Measurements from ENCODE around the gene CPEB2. TPM values are rescaled to one million over a fixed set of nuclear protein-coding genes. Genes with fewer than 3 reads are reported as not detected.

CPEB2 gene
- total and polyA plus RNA-seq, 2 of the 8 experiments (the other 6 are each of a cell fraction or from before 2014, with no cell fraction given): 0.39 to 1.9 TPM

- Histone ChIP-seq H3K9me3 (ENCODE audit: insufficient read depth in 2 of 2, low read depth in 1 of 2, low read length in 1 of 2) (no peaks in the 10 kb centered on the region), H3K79me2 (ENCODE audit: control insufficient read depth in 1 of 2, insufficient read depth in 2 of 2, low read length in 2 of 2) (no peaks in the 10 kb centered on the region), H2AFZ (ENCODE audit: low read length) (no peak overlapping the region), H4K5ac (ENCODE audit: insufficient read length, low read depth, low read length) (no peak overlapping the region), H4K20me1 (replicated peaks in 1 of 2; ENCODE audit: control insufficient read depth in 1 of 2, insufficient read depth in 2 of 2, low read length in 2 of 2) (no peaks in the 10 kb centered on the region), H2BK15ac (ENCODE audit: low read length) (no peak overlapping the region), H3K4me3 (ENCODE audit: extremely low read depth in 1 of 4, insufficient read depth in 2 of 4, low read depth in 3 of 4, low read length in 4 of 4) (no peak overlapping the region), H2BK12ac (ENCODE audit: low read depth, low read length) (no peak overlapping the region), H2BK120ac (replicated peaks; ENCODE audit: low read depth, low read length) (no peak overlapping the region), H3K27ac (ENCODE audit: low read depth, low read length) (no peak overlapping the region), H3K4ac (replicated peaks; ENCODE audit: insufficient read length, low read depth, low read length) (no peak overlapping the region), H2AK5ac (ENCODE audit: low read depth, low read length) (no peak overlapping the region), H3K79me1 (ENCODE audit: low read depth, low read length) (no peaks in the 10 kb centered on the region), H3K9ac (replicated peaks in 1 of 4; ENCODE audit: extremely low read depth in 1 of 4, low read depth in 3 of 4, low read length in 3 of 4) (no peak overlapping the region), H3K36me3 (ENCODE audit: control insufficient read depth in 2 of 4, insufficient read depth in 4 of 4, low read length in 3 of 4) (no peaks in the 10 kb centered on the region), H3K23me2 (ENCODE audit: low read depth, low read length) (no peaks in the 10 kb centered on the region), H3K18ac (ENCODE audit: extremely low read depth, low read length) (no peak overlapping the region), H3K4me2 (ENCODE audit: insufficient read depth in 1 of 2, low read depth in 2 of 2, low read length in 2 of 2) (no peak overlapping the region), H4K91ac (replicated peaks; ENCODE audit: insufficient read length, low read length) (no peak overlapping the region), H2BK20ac (ENCODE audit: low read length) (no peak overlapping the region), H3K14ac (ENCODE audit: insufficient read length) (no peak overlapping the region), H3K23ac (ENCODE audit: insufficient read length) (no peak overlapping the region), H3K27me3 (replicated peaks in 1 of 4; ENCODE audit: control insufficient read depth in 3 of 4, extremely low read depth in 1 of 4, insufficient read depth in 3 of 4, low read length in 3 of 4) (no peaks in the 10 kb centered on the region), H3K4me1 (replicated peaks in 1 of 4; ENCODE audit: control insufficient read depth in 3 of 4, insufficient read depth in 4 of 4, low read length in 3 of 4) (no peaks in the 10 kb centered on the region), H3K56ac (replicated peaks; ENCODE audit: insufficient read length, low read depth, low read length) (no peak overlapping the region), H2BK5ac (ENCODE audit: low read depth, low read length) (no peak overlapping the region), H4K8ac (ENCODE audit: extremely low read depth, insufficient read depth, low read length) (no peak overlapping the region)
- FAIRE-seq (no peak), DNase-seq (ENCODE audit: low read depth in 1 of 2, low spot score in 2 of 2) (no peak)
- no peak for TF ChIP-seq SIRT6 (IDR thresholded peaks at IDR 0.05; ENCODE audit: low read length)
- TF ChIP-seq HDAC2 (IDR thresholded peaks at IDR 0.05; ENCODE audit: borderline replicate concordance in 1 of 2, low read depth in 2 of 2, low read length in 2 of 2): no peak
- TF ChIP-seq CHD1 (IDR thresholded peaks at IDR 0.05; ENCODE audit: low read depth, low read length): no peak
- no peak for TF ChIP-seq BACH1 (IDR thresholded peaks at IDR 0.05; ENCODE audit: low read length)
- no peak for TF ChIP-seq KDM1A (IDR thresholded peaks at IDR 0.05; ENCODE audit: borderline replicate concordance, low read length)
- no peak for TF ChIP-seq BCL11A (IDR thresholded peaks at IDR 0.05; ENCODE audit: low read depth in 2 of 2, low read length in 2 of 2)
- TF ChIP-seq GABPA (IDR thresholded peaks at IDR 0.05; ENCODE audit: borderline replicate concordance, insufficient read depth, low read length): no peak
- TF ChIP-seq EZH2 (IDR thresholded peaks at IDR 0.05; ENCODE audit: low read depth, low read length, severe bottlenecking): no peak
- no peak for TF ChIP-seq YY1 (IDR thresholded peaks at IDR 0.05; ENCODE audit: low read depth, low read length)
- no peak for TF ChIP-seq SUZ12 (IDR thresholded peaks at IDR 0.05; ENCODE audit: low read length)
- 88% methylated on average over 3 of the region's 3 CpGs; no CpG with 5 or more reads in 1 of the 2 experiments for WGBS, 2 experiments (ENCODE audit: extremely low coverage in 1 of 2, insufficient coverage in 1 of 2, insufficient read length in 1 of 2, insufficient replicate concordance in 2 of 2, low coverage in 1 of 2, low lambda C conversion rate in 2 of 2, missing lambda C conversion rate in 1 of 2)
- POLR2A ChIA-PET (ENCODE audit: partially characterized antibody): no interaction called here
- CTCF ChIA-PET (ENCODE audit: partially characterized antibody): interaction anchor here (0.9 kb wide), 1 partner anchor 229 kb away, joined by 4 read pairs; no protein-coding TSS in a partner anchor
Measured at GRCh38 chr4:14967982-14968381, 34.3 kb upstream of the CPEB2 start.

Measured in H1 (cell line).